Endothelial cell of umbilical vein (primary cell): Measurements from ENCODE around the gene ZNF598. TPM values are rescaled to one million over a fixed set of nuclear protein-coding genes. Genes with fewer than 3 reads are reported as not detected.

Experiments used
- BruUV-seq: library from RNA; stranded (reverse); fragments of 400-500 nt; replicated peaks from 2 replicates; lab custom pipeline; 2021; lab: Mats Ljungman, UMichigan
- CTCF ChIA-PET: fragments of 300-600, 350-600 bp; sonication (Branson Sonifier 250); formaldehyde crosslinking; loops from one replicate; lab custom pipeline; 2021; ENCODE audit warnings: antibody characterized with exemption, inconsistent platforms; lab: Charles Lee
- POLR2A ChIA-PET: fragments of 300-600, 350-600 bp; sonication (Branson Sonifier 250); formaldehyde crosslinking; loops from one replicate; lab custom pipeline; 2021; ENCODE audit warnings: antibody characterized with exemption, inconsistent platforms; lab: Charles Lee
- DNase-seq: peaks from one replicate; pipeline ENCODE4 v3.0.0-alpha.2; 2011; ENCODE audit warnings: low read depth, low spot score
- FAIRE-seq: peaks from 2 replicates; lab custom pipeline; 2011; peaks lifted over from hg19 to GRCh38; lab: Jason Lieb, UNC
- H2AFZ ChIP-seq: 2 replicates; pipeline ENCODE4 v1.6.0; 2012; ENCODE audit warnings: low read depth, low read length, control low read depth, inconsistent platforms
- H3K27ac ChIP-seq: 2 replicates; pipeline ENCODE4 v1.5.1; 2011; ENCODE audit warnings: low read depth, mild to moderate bottlenecking, control low read depth, low read length, moderate library complexity; ENCODE audit not compliant: insufficient read depth
- H3K27me3 ChIP-seq, 2 experiments: 2 replicates each; pipeline versions ENCODE4 v1.6.0 to v1.6.1; 2011; ENCODE audit warnings: low read length in 2 of 2, mixed read lengths in 1 of 2; ENCODE audit not compliant: control insufficient read depth in 2 of 2, insufficient read depth in 2 of 2
- H3K36me3 ChIP-seq, 2 experiments: 2 replicates in 1 of 2; 3 replicates in 1 of 2; pipeline ENCODE4 v1.5.1; 2011; ENCODE audit warnings: low read length in 2 of 2, mild to moderate bottlenecking in 1 of 2, moderate library complexity in 1 of 2; ENCODE audit not compliant: control insufficient read depth in 2 of 2, insufficient read depth in 2 of 2; ENCODE audit errors: extremely low read depth in 1 of 2
- H3K4me1 ChIP-seq: 3 replicates; pipeline ENCODE4 v1.5.1; 2011; ENCODE audit warnings: mild to moderate bottlenecking, low read length; ENCODE audit not compliant: control insufficient read depth, insufficient read depth; ENCODE audit errors: extremely low read depth
- H3K4me2 ChIP-seq: 2 replicates; pipeline ENCODE4 v1.6.1; 2011; ENCODE audit warnings: low read length, control low read depth, mixed read lengths; ENCODE audit not compliant: insufficient read depth
- H3K4me3 ChIP-seq, 3 experiments: fragments of 200-600 bp in 1 of 3; sonication (generic), shearing (Covaris generic) in 1 of 3; replicated peaks in 1 of 3; 2 replicates each; pipeline ENCODE4 v1.5.1; 2011 to 2016; ENCODE audit warnings: control low read depth in 3 of 3, low read length in 3 of 3, mild to moderate bottlenecking in 2 of 3, inconsistent platforms in 1 of 3, low read depth in 1 of 3, moderate library complexity in 1 of 3; ENCODE audit not compliant: insufficient read depth in 1 of 3
- H3K79me2 ChIP-seq: 2 replicates; pipeline ENCODE4 v1.6.0; 2012; ENCODE audit warnings: low read length, inconsistent platforms; ENCODE audit not compliant: control insufficient read depth, insufficient read depth
- H3K9ac ChIP-seq: replicated peaks from 2 replicates; pipeline ENCODE3; 2011; ENCODE audit warnings: low read length, control low read depth; ENCODE audit not compliant: insufficient read depth; ENCODE audit errors: extremely low read depth
- H3K9me1 ChIP-seq: replicated peaks from 3 replicates; pipeline ENCODE4 v1.6.0; 2011; ENCODE audit warnings: mild to moderate bottlenecking, low read length; ENCODE audit not compliant: control insufficient read depth, insufficient read depth; ENCODE audit errors: extremely low read depth
- H3K9me3 ChIP-seq: replicated peaks from 2 replicates; pipeline ENCODE4 v1.5.1; 2012; ENCODE audit warnings: low read length, inconsistent platforms; ENCODE audit not compliant: control insufficient read depth, insufficient read depth
- H4K20me1 ChIP-seq: replicated peaks from 2 replicates; pipeline ENCODE3; 2011; ENCODE audit warnings: mild to moderate bottlenecking, low read length; ENCODE audit not compliant: control insufficient read depth, insufficient read depth; ENCODE audit errors: extremely low read depth
- EZH2 ChIP-seq: IDR thresholded peaks from 2 replicates; pipeline ENCODE4 v1.6.1; 2012; ENCODE audit warnings: borderline replicate concordance, low read depth, mild to moderate bottlenecking, moderate library complexity, low read length, inconsistent platforms; ENCODE audit not compliant: severe bottlenecking
- FOS ChIP-seq: IDR thresholded peaks from 2 replicates; pipeline ENCODE4 v1.6.1; 2011; ENCODE audit warnings: mild to moderate bottlenecking, low read length, moderate library complexity, borderline replicate concordance; ENCODE audit not compliant: insufficient read depth
- GATA2 ChIP-seq: IDR thresholded peaks from 2 replicates; pipeline ENCODE4 v1.7.0; 2011; ENCODE audit warnings: low read depth, mild to moderate bottlenecking, moderate library complexity, mixed read lengths, low read length; ENCODE audit not compliant: insufficient read length, insufficient read depth
- JUN ChIP-seq: IDR thresholded peaks from 2 replicates; pipeline ENCODE4 v1.6.1; 2011; ENCODE audit warnings: borderline replicate concordance, low read depth; ENCODE audit not compliant: insufficient read length, insufficient read depth
- MYC ChIP-seq: IDR thresholded peaks from one replicate; pipeline ENCODE4 v1.6.1; 2011; ENCODE audit warnings: mild to moderate bottlenecking, low read depth, low read length
- POLR2A ChIP-seq: IDR thresholded peaks from 2 replicates; pipeline ENCODE4 v1.6.1; 2012; ENCODE audit warnings: low read depth, mild to moderate bottlenecking, control low read depth, low read length
- POLR2AphosphoS5 ChIP-seq: IDR thresholded peaks from 2 replicates; pipeline ENCODE4 v1.6.1; 2012; ENCODE audit warnings: low read depth, mild to moderate bottlenecking, control low read depth, low read length, moderate library complexity; ENCODE audit not compliant: insufficient read depth
- dilution Hi-C: fragments of 300-500 bp; cut with MboI; formaldehyde crosslinking; loops from one replicate; pipeline ENCODE4 v1.15.0; 2019; ENCODE audit warnings: low sequenced_read_pairs; ENCODE audit not compliant: extremely low pct_ligation_motif_present
- intact Hi-C: fragments of 100-400 bp; cut with micrococcal nuclease; formaldehyde crosslinking; loops from one replicate; pipeline ENCODE4 v1.10.0; 2022
- polyA plus RNA-seq, 4 experiments: library from polyadenylated mRNA; depleted of rRNA in 3 of 4; stranded (reverse) in 3 of 4; unstranded in 1 of 4; fragments of >200 nt; gene quantifications; 2 replicates each; pipeline versions ENCODE4 v1.2.1 to v1.2.3, GENCODE V29; 2011 to 2012; ENCODE audit warnings: missing spikeins in 1 of 4
- total RNA-seq: library from RNA; stranded (reverse); gene quantifications from 2 replicates; pipeline ENCODE4 v1.2.3, GENCODE V29; 2021
- TF ChIP-seq, protein P1 (sequence below): IDR thresholded peaks from 2 replicates; pipeline ENCODE4 v1.6.1; 2011; ENCODE audit not compliant: insufficient read depth, insufficient read length
- TF ChIP-seq, protein P2 (sequence below), 2 donors: IDR thresholded peaks; 1 replicate in 1 of 2; 2 replicates in 1 of 2; pipeline ENCODE4 v1.5.1; 2011; ENCODE audit warnings: low read length in 2 of 2, mild to moderate bottlenecking in 2 of 2, moderate library complexity in 2 of 2, control low read depth in 1 of 2, inconsistent platforms in 1 of 2, low read depth in 1 of 2; ENCODE audit not compliant: insufficient read depth in 1 of 2; ENCODE audit errors: extremely low read depth in 1 of 2

The ZNF598 gene
- total and polyA plus RNA-seq, 2 donors (not counting 3 experiments of a cell fraction or from before 2014, with no cell fraction given) = 43.3 to 67.0 TPM

DNA sequence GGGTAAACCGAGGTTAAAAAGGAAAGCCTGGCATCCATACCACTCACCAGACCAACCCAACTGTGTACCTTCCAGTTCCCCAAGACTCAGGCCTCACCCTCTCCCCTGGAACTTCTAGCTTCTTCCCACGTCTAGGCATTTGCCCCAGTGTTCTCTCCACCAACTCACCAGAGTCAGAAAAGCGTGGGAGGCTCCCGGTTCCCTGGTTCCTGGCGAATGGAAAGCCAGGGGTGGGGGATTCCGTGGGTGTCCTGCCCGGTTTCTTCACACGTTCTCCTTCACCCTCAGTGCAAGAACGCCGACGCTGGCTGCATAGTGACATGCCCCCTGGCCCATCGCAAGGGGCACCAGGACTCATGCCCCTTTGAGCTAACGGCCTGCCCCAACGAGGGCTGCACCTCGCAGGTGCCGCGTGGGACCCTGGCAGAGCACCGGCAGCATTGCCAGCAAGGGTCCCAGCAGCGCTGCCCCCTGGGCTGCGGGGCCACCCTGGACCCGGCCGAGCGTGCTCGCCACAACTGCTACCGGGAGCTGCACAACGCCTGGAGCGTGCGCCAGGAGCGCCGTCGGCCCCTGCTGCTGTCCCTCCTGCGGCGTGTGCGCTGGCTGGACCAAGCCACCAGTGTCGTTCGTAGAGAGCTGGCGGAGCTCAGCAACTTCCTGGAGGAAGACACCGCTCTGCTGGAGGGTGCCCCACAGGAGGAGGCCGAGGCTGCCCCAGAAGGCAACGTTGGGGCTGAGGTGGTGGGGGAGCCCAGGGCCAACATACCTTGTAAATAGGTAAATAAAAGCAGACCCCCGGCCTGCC is 41.3 kb downstream of the ZNF598 start:
- BruUV-seq = no TSS peak
- Histone ChIP-seq H3K79me2 (peaks cover 36% of the 10 kb centered on the region), H3K36me3 (peaks cover 0 to 3% of the 10 kb centered on the region in 2 experiments), H3K9ac (no peak overlapping the region), H3K27ac (no peak overlapping the region), H3K4me3 (no peak overlapping the region), H3K9me3 (no peaks in the 10 kb centered on the region), H3K4me2 (no peak overlapping the region), H2AFZ (no peak overlapping the region), H3K27me3 (no peaks in the 10 kb centered on the region), H4K20me1 (no peaks in the 10 kb centered on the region), H3K9me1 (no peaks in the 10 kb centered on the region), H3K4me1 (peaks cover 18% of the 10 kb centered on the region)
- intact Hi-C loops = no loop called here
- dilution Hi-C loops = no loop called here
- POLR2A ChIA-PET = no interaction called here
- FAIRE-seq (no peak), DNase-seq (no peak)
- CTCF ChIA-PET = no interaction called here
- no peak for TF ChIP-seq MYC
- no peak for TF ChIP-seq POLR2AphosphoS5
- no peak for TF ChIP-seq POLR2A
- TF ChIP-seq GATA2 = no peak
- TF ChIP-seq FOS = no peak
- TF ChIP-seq EZH2 = no peak
- no peak for TF ChIP-seq JUN
- TF ChIP-seq, protein P1, sequence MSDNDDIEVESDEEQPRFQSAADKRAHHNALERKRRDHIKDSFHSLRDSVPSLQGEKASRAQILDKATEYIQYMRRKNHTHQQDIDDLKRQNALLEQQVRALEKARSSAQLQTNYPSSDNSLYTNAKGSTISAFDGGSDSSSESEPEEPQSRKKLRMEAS = no peak
- TF ChIP-seq, protein P2, sequence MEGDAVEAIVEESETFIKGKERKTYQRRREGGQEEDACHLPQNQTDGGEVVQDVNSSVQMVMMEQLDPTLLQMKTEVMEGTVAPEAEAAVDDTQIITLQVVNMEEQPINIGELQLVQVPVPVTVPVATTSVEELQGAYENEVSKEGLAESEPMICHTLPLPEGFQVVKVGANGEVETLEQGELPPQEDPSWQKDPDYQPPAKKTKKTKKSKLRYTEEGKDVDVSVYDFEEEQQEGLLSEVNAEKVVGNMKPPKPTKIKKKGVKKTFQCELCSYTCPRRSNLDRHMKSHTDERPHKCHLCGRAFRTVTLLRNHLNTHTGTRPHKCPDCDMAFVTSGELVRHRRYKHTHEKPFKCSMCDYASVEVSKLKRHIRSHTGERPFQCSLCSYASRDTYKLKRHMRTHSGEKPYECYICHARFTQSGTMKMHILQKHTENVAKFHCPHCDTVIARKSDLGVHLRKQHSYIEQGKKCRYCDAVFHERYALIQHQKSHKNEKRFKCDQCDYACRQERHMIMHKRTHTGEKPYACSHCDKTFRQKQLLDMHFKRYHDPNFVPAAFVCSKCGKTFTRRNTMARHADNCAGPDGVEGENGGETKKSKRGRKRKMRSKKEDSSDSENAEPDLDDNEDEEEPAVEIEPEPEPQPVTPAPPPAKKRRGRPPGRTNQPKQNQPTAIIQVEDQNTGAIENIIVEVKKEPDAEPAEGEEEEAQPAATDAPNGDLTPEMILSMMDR (IDR thresholded peaks at IDR 0.05; ENCODE audit: extremely low read depth in 1 of 2, insufficient read depth in 1 of 2, low read depth in 1 of 2, low read length in 2 of 2) = no peak
